HG03457 (cell line): ENCODE measurements around the gene CNOT6L.
A peak's percentile ranks its signal among the peaks of the same experiment; 100 is the strongest.
"Not testable (repeated sequence)": the region's sequence is repeated elsewhere in the genome, so short reads cannot be mapped to it uniquely, and the experiment has no call there.

Source experiments
- ATAC-seq: cut with Tn5 transposase; IDR thresholded peaks from one replicate; pipeline ENCODE4 v1.9.1; 2021; ENCODE audit warnings: moderate number of reproducible peaks; ENCODE audit not compliant: unreplicated experiment

CNOT6L gene

DNA sequence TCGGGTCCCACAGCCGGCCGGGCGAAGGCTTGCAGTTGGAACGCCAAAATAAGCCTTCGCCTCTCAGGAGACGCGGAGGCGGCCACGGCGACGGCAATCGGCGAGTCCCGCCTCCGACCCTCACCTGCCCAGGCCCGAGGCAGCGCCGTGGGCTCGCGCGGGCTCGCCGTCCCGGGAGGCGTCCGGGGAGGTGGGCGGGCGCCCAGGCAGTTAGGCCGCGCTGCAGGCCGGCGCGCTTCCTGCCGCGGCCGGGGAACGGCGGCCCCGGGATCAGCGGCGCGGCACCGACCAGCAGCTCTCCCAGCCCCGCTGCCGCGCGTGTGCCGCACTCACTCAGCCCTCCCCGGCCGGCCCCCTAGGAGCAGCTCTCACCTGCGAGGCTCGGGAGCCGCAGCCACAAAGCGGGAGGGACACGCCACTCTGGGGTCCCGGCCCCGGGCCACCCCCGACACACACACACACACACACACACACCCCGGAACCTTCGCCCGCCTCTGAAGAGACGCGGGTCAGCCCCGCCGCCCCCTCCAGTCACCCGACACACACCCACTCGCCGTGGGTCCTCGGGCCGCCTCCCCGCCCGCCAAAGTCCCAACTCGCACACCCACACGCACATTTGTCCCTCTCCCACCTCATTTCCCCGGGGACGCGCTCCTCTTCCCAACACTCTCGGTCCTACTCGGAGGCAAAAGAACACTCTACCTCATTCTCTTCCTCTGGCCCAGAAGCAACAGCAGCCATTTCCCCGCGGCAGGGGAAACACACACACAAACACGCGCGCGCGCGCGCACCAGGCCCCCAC lies at the start of gene CNOT6L:
Gene CNOT6L, minus strand, starts transcription at position 767 of the 802 bp plus-strand sequence. Its CDS starts 60 bp downstream, at position 707.
- peak; percentile 25 for ATAC-seq

DNA sequence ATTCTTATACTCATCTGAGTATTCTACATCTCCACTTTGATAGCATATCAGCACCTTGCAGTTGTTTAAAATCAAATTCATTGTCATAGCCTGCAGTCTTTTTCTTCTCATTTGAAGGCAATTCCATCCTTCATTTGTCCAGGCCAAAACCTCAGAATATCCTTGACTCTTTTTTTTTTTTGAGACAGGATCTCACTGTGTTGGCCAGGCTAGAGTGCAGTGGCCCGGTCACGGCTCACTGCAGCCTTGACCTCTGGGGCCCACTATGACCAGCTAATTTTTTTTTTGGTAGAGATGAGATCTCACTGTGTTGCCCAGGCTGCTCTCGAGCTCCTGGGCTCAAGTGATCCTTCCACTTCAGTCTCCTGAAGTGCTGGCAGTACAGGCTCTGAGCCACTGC lies 46.1 kb upstream of the CNOT6L start:
- no peak for ATAC-seq

DNA sequence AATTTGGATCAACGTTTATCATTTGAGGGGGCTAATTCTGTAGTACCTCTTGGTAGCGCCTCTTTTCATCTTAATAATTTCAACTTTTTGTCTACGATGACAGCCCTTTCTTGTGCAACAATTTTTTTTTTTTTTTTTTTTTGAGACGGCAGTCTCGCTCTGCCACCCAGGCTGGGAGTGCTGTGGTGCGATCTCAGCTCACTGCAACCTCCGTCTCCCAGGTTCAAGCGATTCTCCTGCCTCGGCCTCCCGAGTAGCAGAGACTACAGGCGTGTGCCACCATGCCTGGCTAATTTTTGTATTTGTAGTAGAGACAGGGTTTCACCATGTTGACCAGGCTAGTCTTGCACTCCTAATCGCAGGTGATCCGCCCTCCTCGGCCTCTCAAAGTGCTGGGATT lies 44.2 kb upstream of the CNOT6L start:
- ATAC-seq = not testable (repeated sequence)

DNA sequence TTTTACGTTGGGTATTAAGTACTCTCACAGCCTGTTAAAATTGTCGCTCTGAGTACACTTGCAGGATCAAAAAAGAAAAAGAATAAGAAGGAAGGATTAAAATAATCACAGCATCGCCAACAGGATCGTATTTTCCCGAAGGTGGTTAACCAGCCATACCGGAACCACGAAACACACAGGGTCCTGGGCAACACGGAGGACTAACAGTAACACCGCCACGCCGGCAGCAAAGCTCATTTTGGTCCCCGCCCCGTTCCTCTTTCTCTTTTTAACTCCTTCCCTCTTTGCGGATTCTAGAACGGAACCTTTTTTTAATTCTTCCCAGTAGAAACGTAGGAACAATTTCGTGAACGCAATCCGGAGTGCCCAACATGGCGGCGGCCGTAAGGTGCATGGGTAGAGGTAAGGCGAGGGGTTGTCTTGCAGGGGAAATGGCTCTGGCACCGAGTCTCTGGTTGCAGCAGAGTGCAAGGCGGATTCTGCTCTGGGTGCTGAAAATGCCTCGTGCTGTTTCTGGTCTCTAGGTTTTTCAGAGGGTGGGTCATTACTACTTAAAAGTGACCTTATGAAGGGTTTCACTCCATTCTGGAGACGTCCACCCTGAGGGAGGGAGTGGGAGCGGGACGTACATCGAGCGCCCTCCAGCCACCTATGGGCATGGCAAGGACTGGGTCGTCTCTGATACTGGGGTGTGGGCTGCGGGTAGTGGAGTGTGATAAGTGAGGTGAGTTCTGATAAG lies 43.5 kb upstream of the CNOT6L start, which contains the start of gene MRPL1:
Gene MRPL1, plus strand, starts transcription at position 353 of the 739 bp plus-strand sequence. Its CDS starts 19 bp downstream, at position 372.
- peak; percentile 73 for ATAC-seq

DNA sequence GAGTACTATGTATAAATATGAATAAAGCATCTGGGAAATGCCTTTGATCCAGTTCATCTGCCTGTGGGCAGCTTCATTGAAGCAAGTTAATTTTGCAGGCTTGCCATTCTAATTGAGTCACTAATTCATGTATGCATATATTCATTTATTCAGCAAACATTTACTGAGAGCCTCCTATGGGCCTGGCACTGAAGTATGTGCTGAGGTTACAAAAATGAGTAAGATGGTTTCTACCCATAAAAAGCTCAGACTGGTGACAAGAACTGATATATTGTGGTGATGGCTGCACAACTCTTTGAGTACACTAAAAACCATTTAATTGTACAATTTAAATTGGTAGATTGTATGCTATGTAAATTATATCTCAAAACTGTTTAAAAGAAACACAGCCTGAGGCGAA lies 42.3 kb upstream of the CNOT6L start:
- no peak for ATAC-seq

DNA sequence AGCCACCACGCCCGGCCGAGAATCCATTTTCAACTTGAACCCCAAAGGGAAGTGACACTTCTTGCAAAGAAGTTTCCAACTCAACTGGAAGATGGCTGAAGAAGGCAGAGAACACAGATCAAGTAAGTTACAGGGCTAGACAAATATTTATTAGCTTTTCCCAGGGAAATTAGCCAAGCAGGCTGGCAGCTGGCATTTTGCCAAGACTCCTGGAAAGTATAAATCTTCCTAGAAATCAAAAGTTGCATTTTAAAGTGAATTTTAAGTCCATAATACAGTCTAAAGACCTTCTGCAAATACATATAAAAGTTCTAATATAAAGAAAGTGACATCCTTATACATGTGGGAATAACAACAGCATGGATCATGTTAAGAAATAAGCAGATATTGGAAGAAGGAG lies 40.1 kb upstream of the CNOT6L start:
- no peak for ATAC-seq

DNA sequence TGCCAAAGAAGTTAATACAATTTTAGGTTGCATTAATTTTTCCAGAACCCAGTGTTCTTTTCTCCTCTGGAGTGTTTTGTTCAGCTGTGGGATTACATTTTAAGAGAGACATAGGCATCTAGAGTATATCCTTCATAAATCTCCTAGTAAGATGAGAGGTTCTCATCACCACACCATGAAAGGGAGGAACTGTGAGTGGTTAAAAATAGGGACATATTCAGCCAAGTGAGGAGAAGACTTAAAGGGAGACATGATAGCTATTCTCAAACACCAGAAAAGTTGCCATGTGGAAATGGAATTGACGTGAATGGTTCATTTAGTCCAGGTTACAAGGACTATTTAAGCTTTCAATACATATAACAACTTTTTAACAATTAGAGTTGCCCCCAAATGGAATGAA lies 37.0 kb upstream of the CNOT6L start:
- no peak for ATAC-seq

DNA sequence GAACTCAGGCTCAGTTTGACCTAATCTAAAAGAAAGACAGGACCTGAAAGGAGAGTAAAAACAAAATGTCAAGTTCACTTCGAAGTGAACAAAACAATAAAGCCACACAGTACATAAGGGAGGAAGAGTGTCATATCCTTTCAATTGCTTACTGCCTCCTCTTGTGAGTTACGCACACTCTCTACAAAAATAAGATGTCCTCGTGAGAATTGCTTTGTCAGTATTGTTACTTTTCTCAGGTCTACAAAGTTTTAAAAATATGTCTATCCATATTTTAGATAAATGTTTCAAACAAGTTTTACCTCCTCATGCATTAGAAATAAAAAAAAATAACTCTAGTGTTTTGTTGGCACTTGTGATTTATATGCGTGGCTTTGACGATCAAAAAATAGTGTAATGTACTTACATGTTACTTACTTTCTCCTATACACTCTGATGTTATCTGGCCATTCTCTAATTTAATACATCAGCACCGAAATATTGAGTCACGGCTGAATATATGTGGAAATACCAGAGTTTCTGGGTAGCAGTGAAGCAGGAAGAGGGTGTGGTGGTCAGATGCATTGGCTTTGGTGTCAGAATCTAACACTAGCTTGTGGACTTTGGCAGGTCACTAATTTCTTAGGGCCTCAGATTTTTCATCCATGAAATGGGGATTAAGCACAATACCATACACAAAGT lies 35.4 kb upstream of the CNOT6L start:
- ATAC-seq = no peak

DNA sequence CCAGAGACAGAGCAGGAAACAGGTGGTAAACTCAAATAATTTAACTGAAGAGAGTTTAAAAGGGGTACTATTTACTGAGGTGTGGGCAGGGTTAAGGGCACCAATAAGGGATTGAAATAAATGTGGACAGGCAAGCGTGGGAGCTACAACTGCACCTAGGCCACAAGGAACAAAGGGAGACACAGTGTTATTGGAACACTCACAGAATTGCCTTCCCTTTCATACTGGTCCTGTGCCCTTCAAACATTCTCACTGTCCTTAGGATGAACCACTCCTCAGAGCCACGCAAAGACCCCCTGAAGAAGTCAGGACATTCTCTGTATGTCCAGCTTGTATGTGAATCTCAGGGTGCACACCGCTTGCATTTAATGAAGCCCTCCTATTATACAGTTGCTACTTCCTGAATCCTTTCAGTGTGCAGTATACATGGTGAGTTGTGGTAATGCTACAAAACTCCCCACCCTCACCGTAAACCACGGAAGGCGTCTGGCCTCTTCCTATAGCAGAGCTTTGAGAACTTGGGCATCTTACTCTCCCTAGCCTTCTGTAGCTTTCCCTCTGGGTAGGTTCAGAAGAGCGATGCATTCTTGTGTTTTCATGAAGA lies 33.8 kb upstream of the CNOT6L start:
- peak; percentile 93 for ATAC-seq

DNA sequence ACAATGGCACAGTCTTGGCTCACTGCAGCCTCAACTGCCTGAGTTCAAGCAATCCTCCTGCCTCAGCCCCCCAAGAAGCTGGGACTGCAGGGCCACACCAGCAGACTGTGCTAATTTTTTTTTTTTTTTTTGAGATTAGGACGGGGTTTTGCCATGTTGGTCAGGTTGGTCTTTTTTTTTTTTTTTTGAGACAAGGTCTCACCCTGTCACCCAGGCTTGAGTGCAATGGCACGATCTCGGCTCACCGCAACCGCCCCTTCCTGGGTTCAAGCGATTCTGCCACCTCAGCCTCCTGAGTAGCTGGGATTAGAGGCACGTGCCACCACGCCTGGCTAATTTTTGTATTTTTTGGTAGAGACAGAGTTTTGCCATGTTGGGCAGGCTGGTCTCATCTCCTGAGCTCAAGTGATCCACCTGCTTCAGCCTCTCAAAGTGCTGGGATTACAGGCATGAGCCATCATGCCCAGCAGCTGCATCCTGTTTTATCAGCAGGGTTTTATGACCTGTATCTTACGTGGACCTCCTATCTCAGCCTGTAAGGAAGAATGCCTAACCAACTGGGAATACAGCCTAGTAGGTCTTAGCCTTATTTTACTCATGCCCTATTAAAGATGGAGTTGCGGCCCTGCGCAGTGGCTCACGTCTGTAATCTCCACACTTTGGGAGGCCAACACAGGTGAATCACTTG lies 30.3 kb upstream of the CNOT6L start:
- ATAC-seq = no peak

DNA sequence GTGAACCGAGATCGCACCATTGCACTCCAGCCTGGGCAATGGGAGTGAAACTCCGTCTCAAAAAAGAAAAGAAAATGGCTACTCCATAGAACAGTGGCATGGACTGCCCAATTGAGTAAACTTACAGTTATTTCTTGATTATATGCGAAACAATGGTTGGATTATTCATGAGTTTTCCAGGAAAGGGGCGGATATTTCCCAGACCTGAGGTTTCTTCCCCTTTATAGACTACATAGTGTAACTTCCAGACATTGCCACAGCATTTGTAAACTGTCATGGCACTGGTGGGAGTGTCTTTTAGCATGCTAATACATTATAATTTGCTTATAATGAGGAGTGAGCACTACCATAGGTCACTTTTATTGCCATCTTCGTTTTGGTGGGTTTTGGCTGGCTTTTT lies 29.3 kb upstream of the CNOT6L start:
- no peak for ATAC-seq

DNA sequence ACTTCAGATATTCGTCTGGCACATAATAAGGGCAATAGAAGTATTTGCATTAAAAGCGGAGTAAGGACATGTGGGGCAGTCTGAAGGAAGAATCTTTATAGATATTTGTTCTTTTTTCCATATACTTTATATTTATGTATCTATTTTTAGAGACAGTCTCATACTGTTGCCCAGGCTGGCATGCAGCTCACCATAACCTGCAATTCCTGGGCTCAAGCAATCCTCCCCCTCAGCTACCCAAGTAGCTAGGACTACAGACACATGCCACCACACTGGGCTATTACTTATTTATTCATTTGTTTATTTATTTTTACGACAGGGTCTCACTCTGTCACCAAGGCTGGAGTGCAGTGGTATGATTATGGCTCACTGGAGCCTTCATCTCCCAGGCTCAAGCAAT lies 26.8 kb upstream of the CNOT6L start:
- no peak for ATAC-seq

DNA sequence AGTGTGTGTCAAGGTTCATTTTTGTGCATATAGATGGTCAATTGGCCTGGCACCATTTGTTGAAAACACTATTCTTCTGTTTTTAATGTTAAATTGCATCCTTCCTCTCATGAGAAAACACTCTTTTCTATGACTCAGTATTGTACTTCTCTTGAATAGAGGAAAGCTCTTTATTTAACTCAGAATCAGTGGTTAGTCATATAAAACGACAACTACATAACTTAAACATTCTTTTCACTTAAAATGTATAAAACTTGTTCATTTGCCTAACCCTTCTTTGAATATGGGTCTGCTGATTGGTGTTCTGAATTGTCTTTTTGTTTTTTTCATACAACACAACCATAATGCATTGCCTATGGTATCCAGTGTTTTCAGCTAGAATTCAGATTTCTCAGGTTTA lies 26.2 kb upstream of the CNOT6L start:
- no peak for ATAC-seq

DNA sequence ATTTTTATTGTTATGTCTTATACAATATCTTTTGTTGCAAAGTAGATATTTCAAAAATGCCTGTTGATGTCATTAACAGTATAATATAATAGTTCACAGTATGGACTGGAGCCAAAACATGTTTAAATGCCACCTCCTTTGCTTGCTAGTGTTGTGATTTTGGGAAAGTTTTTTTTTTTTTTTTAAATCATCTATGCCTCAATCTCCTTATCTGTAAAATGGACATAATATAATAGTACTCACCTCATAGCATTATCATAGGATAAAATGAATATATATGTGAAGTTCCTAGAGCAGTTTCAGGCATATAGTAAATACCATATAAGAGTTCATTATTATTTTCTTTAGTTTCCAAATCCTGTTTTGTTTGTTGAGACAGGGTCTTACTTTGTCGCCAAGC lies 25.2 kb upstream of the CNOT6L start:
- ATAC-seq = no peak

DNA sequence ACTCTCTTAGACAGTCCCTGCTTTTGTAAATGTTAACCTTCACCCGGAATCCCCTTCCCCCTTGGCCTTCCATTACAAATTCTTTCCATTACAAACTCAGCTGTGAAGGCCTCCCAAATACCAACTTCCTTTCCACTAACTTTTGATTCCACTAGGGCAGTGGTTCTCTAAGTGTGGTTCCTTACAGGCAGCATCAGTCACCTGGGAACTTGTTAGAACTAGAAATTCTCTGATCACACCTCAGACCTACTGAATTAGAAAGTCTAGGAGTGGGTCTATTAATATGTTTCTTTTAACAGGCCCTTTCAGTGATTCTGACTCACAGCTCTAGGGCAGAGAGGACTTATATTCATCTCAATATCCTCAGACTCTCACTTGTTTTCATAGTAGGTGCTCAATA lies 24.5 kb upstream of the CNOT6L start:
- no peak for ATAC-seq

DNA sequence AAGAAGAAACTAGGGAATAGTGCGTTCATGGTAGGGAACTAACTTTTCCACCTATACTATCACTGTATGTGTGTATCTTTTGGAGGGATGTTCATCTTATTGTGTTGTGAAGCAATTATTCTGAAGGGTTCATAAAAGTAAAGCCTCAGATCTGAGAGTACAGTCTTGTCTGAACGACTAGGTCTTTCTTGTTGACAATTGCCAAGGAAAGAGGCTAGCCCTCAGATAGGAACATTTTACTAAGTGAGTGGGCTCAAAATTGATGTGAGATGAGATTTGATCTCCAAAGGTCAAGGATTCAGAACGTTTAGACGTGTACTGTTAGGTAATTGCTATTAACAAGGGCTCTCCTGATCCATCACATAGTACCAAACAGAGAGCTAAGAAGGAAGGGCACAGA lies 15.2 kb upstream of the CNOT6L start:
- no peak for ATAC-seq

DNA sequence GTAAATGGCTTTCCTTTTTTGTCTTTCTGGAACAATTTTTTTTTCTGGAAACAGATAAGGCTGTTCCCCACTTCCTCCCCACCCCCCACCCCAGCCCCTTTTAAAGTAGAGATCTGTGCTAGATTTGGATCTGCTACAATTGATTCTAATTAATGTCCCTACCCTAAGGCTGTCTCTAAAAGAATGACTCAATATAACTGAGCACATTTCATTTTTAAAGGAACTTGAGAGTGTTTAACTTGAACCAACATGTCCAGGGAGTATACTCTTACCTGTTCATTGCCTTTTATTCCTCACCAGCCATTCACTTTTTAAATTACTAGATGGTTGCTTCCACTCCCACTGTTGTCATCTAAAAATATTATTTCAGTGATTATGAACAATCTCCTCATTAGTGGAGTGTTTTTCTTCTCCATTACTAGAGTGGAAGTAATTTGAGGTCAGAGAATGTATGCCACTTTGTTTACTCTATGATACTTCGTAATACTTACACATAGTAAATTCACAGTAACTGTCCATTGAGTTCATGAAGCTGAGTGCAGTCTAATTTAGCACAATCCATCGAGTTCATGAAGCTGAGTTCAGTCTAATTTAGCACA lies 14.1 kb upstream of the CNOT6L start:
- no peak for ATAC-seq

DNA sequence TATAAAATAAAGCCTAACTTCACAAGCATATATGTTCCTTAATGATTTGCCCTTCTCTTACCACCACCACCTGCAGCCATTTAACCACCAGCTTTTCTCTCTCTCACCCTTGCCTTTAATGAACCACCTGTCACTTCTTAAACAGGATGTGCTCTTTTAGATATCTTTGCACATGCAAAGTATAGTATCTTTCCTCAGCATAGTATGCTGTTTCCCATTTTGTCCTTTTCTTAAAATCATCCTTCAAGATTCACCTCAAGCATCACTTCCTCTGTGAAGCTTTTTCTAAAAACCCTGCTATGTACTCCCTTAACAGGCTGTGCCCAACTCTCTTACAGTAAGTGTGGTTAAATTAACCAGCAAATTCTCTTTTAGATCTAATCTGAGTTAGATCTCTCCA lies 8.2 kb upstream of the CNOT6L start:
- no peak for ATAC-seq

DNA sequence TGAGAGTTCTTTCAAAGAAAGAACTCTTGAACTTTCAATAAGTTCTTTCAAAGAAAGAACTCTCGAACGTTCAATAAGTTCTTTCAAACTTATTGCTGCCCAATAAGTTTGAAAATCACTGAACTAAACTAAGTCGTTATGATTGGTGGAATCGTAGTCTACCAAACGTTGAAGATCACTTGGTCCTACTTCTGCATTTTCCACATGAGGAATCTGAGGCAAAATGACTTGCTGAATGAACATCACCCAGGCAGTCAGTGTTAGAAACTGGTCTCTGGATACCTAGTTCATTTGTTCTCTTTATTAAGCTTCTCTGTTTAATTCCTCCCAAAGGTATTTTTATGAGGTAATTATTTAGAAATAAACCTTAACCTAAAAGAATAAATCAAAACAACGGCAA lies 7.1 kb upstream of the CNOT6L start:
- ATAC-seq = no peak

DNA sequence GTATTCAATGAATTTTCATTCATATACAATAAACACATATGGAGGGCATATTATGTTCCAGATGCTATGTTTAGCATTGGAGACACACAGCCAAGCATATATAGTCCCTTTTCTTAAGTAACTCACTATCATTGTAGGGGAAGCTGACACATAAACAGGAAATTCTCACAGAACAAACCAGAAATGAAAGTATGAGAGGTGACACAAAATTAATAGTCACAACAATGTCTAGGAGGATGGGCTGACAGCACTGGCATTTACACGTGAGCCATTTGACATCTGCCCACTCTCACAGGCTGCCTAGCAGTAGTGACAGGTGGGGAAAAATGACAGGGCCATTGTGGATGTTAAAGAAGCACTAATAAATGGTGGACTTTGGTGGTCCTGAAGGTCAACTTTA lies 2.6 kb upstream of the CNOT6L start:
- no peak for ATAC-seq
